Measurements from ENCODE around the gene SRC. TPM values are rescaled to one million over a fixed set of nuclear protein-coding genes. Genes with fewer than 3 reads are reported as not detected.

Gene SRC
- total RNA-seq, 1 donor from 2014 or later, result 128 TPM

- H3K4me3 Mint-ChIP-seq (ENCODE audit: low read depth), result no peak overlapping the region
- H3K4me1 Mint-ChIP-seq (ENCODE audit: low read depth), result peaks cover 5% of the 10 kb centered on the region
- no peak for DNase-seq (ENCODE audit: low spot score, unreplicated experiment)
- no peaks in the 10 kb centered on the region for H3K9me3 Mint-ChIP-seq (ENCODE audit: low read depth)
- H3K27ac Mint-ChIP-seq, result no peak overlapping the region
- H3K36me3 Mint-ChIP-seq (ENCODE audit: insufficient read depth), result no peaks in the 10 kb centered on the region
- H3K27me3 Mint-ChIP-seq, result peaks cover 6% of the 10 kb centered on the region
- no peak for TF ChIP-seq CTCF (IDR thresholded peaks at IDR 0.05; ENCODE audit: unreplicated experiment)
Observed at GRCh38 chr20:37436527-37437186, 90.7 kb downstream of the SRC start.

- Mint-ChIP-seq H3K27ac (no peak overlapping the region), H3K27me3 (peaks cover 6% of the 10 kb centered on the region), H3K4me1 (ENCODE audit: low read depth) (peaks cover 5% of the 10 kb centered on the region), H3K9me3 (ENCODE audit: low read depth) (no peaks in the 10 kb centered on the region), H3K36me3 (ENCODE audit: insufficient read depth) (no peaks in the 10 kb centered on the region), H3K4me3 (ENCODE audit: low read depth) (no peak overlapping the region)
- DNase-seq (ENCODE audit: low spot score, unreplicated experiment), result no peak
- no peak for TF ChIP-seq CTCF (IDR thresholded peaks at IDR 0.05; ENCODE audit: unreplicated experiment)
Observed at GRCh38 chr20:37437676-37438075, 91.7 kb downstream of the SRC start.

DNA sequence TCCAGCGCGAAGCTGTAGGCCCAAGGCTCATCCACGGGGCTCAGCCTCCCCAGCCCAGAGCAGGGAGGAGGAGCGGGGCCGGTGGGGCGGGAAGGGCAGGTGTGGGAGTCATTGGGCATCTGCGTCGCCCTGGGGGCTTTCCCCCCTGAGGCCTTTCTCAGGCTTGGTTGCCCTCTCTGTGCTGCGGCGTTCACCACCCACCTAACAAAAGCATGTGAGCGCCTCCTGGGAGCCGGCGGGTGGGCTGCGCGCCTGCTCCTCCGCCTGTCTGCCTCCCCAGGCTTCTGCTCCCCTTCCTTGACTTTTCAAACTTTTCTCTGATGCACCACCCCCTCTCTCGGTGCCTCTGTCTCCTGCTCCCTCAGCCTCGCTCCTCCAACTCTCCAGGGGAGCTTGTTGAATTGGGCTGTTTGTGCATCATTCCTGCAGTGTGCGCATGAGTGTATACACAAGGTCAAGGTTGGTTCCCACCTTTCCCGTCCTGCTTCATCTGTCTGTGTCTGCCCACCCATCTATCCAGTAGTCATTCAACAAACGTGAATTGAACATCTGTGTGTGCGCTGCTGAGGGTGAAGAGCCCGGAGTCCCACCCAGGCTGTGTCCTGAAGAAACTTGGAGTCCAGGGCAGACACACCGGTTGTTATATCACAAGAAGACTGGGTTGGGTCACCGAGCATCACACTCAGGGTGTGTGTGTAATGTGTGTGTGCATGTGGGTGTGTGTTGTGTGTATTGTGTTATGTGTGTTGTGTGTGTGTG, 92.7 kb downstream of the SRC start:
- Mint-ChIP-seq H3K4me1 (ENCODE audit: low read depth) (peaks cover 5% of the 10 kb centered on the region), H3K36me3 (ENCODE audit: insufficient read depth) (no peaks in the 10 kb centered on the region), H3K27me3 (peaks cover 6% of the 10 kb centered on the region), H3K27ac (no peak overlapping the region), H3K9me3 (ENCODE audit: low read depth) (no peaks in the 10 kb centered on the region), H3K4me3 (ENCODE audit: low read depth) (no peak overlapping the region)
- no peak for TF ChIP-seq CTCF (IDR thresholded peaks at IDR 0.05; ENCODE audit: unreplicated experiment)
- no peak for DNase-seq (ENCODE audit: low spot score, unreplicated experiment)

DNA sequence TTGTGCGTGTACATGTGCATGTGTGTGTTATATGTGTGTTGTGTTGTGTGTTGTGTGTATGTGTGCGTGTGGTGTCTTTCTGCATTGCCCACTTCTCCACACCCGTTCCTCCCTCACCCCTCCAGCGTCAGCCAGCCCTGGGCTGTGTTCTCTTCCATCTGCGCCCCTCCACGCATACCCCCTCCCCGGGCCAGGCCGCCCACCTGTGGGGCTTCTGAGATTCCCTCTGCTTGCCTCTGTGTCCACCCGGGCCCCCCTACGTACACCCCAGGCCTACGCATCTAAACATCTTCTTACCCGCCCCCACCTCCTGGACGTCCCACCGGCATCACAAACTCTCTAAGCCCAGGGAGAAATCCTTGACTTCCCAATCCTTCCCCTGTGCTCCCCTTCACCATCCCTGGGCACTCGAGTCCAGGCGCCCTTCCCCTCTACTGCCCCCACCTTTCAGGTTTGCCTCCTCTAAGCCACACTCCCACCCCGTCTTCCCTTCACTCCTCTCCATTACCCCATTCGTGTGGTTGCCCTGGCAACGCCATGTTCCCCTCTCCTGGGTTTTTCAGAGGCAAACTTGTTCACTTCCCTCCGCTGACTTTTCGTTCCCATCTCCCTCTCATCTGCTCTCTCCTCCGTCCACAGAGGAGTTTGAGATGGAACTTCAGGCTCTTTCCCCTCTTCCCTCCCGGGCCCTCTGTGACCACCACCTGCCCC, 93.4 kb downstream of the SRC start:
- no peak for TF ChIP-seq CTCF (IDR thresholded peaks at IDR 0.05; ENCODE audit: unreplicated experiment)
- Mint-ChIP-seq H3K27me3 (peaks cover 6% of the 10 kb centered on the region), H3K9me3 (ENCODE audit: low read depth) (no peaks in the 10 kb centered on the region), H3K36me3 (ENCODE audit: insufficient read depth) (no peaks in the 10 kb centered on the region), H3K4me3 (ENCODE audit: low read depth) (no peak overlapping the region), H3K4me1 (ENCODE audit: low read depth) (peaks cover 5% of the 10 kb centered on the region), H3K27ac (no peak overlapping the region)
- no peak for DNase-seq (ENCODE audit: low spot score, unreplicated experiment)

DNA sequence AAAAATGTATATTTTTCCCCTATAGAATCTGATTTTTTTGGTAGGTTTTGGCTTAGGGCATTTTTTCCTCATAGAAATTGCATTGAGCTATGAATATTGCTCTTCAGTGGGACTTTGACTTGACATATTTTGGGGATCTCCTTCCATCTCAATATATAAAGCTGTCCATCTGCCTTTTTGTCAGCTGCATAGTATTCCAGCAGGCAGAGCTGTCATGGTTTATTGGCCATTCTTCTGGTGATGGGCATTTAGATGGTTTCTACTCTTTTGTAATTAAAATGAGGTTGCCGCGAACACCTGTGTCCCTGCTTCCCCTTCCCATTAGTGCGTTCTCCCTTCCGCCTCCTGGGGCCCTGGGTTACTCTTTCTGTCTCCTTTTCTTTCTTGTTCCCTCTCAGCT, 95.1 kb downstream of the SRC start:
- no peak for TF ChIP-seq CTCF (IDR thresholded peaks at IDR 0.05; ENCODE audit: unreplicated experiment)
- DNase-seq (ENCODE audit: low spot score, unreplicated experiment), result no peak
- Mint-ChIP-seq H3K9me3 (ENCODE audit: low read depth) (no peaks in the 10 kb centered on the region), H3K4me3 (ENCODE audit: low read depth) (no peak overlapping the region), H3K4me1 (ENCODE audit: low read depth) (peaks cover 5% of the 10 kb centered on the region), H3K36me3 (ENCODE audit: insufficient read depth) (no peaks in the 10 kb centered on the region), H3K27ac (no peak overlapping the region), H3K27me3 (peaks cover 6% of the 10 kb centered on the region)
